NCI-H2107 treated with DMSO at 0.1 percent for 48 hours (cell line): ENCODE results near the gene RELL1.

Experiments used
- DNase-seq: peaks from one replicate; lab custom pipeline; 2025; ENCODE audit not compliant: unreplicated experiment; lab: John Stamatoyannopoulos, UW

Gene RELL1

GRCh38 chr4:37603711-37604110 lies 82.5 kb downstream of the RELL1 start:
- no peak for DNase-seq

GRCh38 chr4:37603070-37603468 lies 83.1 kb downstream of the RELL1 start:
- peak; percentile 10 for DNase-seq

GRCh38 chr4:37602454-37603069 lies 83.6 kb downstream of the RELL1 start:
- no peak for DNase-seq

- DNase-seq, result no peak
These were observed 84.6 kb downstream of the RELL1 start for GRCh38 chr4:37601531-37601930.

- DNase-seq, result no peak
These were observed 86.9 kb downstream of the RELL1 start for GRCh38 chr4:37599092-37599790.

GRCh38 chr4:37597034-37597433 lies 89.1 kb downstream of the RELL1 start:
- no peak for DNase-seq

GRCh38 chr4:37595875-37596680 lies 90.1 kb downstream of the RELL1 start:
- DNase-seq, result no peak

- no peak for DNase-seq
These were observed 92.1 kb downstream of the RELL1 start for GRCh38 chr4:37594099-37594498.

GRCh38 chr4:37591349-37591748 lies 94.8 kb downstream of the RELL1 start:
- no peak for DNase-seq

- no peak for DNase-seq
These were observed 96.2 kb downstream of the RELL1 start for GRCh38 chr4:37590016-37590415.

GRCh38 chr4:37588150-37588549 lies 98.0 kb downstream of the RELL1 start:
- no peak for DNase-seq

GRCh38 chr4:37586194-37586593 lies 100.0 kb downstream of the RELL1 start:
- DNase-seq, result no peak

GRCh38 chr4:37584493-37585060 lies 101.6 kb downstream of the RELL1 start:
- no peak for DNase-seq

GRCh38 chr4:37584071-37584470 lies 102.1 kb downstream of the RELL1 start:
- DNase-seq, result no peak

GRCh38 chr4:37573566-37573965 lies 112.6 kb downstream of the RELL1 start:
- DNase-seq, result no peak

GRCh38 chr4:37568489-37568888 lies 117.7 kb downstream of the RELL1 start:
- DNase-seq, result no peak

GRCh38 chr4:37567836-37568235 lies 118.3 kb downstream of the RELL1 start:
- no peak for DNase-seq

- DNase-seq, result no peak
These were observed 123.6 kb downstream of the RELL1 start for GRCh38 chr4:37562592-37562991.

GRCh38 chr4:37561803-37562207 lies 124.4 kb downstream of the RELL1 start:
- DNase-seq, result no peak

GRCh38 chr4:37561196-37561802 lies 124.9 kb downstream of the RELL1 start:
- no peak for DNase-seq
